ENCODE data around the gene TPST2.
"Not testable (repeated sequence)": the region's sequence is repeated elsewhere in the genome, so short reads cannot be mapped to it uniquely, and the experiment has no call there.

DNA sequence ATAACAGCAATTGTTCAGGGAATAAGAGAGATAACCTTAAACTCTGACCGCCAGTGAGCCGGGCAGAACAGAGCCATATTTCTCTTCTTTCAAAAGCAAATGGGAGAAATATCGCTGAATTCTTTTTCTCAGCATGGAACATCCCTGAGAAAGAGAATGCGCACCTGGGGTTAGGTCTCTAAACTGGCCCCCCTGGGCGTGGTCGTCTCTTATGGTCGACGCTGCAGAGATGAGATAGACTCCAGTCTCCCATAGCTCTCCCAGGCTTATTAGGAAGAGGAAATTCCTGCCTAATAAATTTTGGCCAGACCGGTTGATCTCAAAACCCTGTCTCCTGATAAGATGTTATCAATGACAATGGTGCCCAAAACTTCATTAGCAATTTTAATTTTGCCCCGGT is 23.8 kb upstream of the TPST2 start:
- not testable (repeated sequence) for TF ChIP-seq ZNF274 (IDR thresholded peaks at IDR 0.05; ENCODE audit: low read depth, low read length); SUZ12 (IDR thresholded peaks at IDR 0.05; ENCODE audit: extremely low read depth, insufficient read depth, insufficient read length)
